ENCODE data around the gene DAGLB.
"Not testable (repeated sequence)": the region's sequence is repeated elsewhere in the genome, so short reads cannot be mapped to it uniquely, and the experiment has no call there.

- TF ChIP-seq CTCF (optimal IDR thresholded peaks at IDR 0.05 in 1 of 3, IDR thresholded peaks at IDR 0.05 in 1 of 3, conservative IDR thresholded peaks at IDR 0.05 in 1 of 3; ENCODE audit: extremely low read depth in 1 of 3, insufficient read depth in 2 of 3, low read length in 3 of 3); EZH2 (IDR thresholded peaks at IDR 0.05; ENCODE audit: low read length): not testable (repeated sequence)
These were observed 15.9 kb upstream of the DAGLB start for GRCh38 chr7:6463609-6464008.
